ENCODE measurements around the gene AGPAT1.

GRCh38 chr6:32214126-32214525 lies 38.2 kb upstream of the AGPAT1 start:
- TF ChIP-seq POU2F2 (IDR thresholded peaks at IDR 0.05; ENCODE audit: low read depth, low read length) (no peak), POLR2AphosphoS5 (IDR thresholded peaks at IDR 0.05; ENCODE audit: low read depth, low read length) (no peak), POLR2A (IDR thresholded peaks at IDR 0.05; ENCODE audit: low read depth, low read length) (no peak), TAF1 (IDR thresholded peaks at IDR 0.05; ENCODE audit: low read depth, low read length) (no peak), SPI1 (IDR thresholded peaks at IDR 0.05; ENCODE audit: low read depth, low read length) (0 out of 2 replicates have a peak, but pooled peaks have one; percentile 29), PAX5 (IDR thresholded peaks at IDR 0.05; ENCODE audit: insufficient read depth, low read length, severe bottlenecking) (no peak)

All from GM12891 (cell line).